Retinal pigment epithelial cell (primary cell): ENCODE results near the gene KLHL7.
A peak's percentile ranks its signal among the peaks of the same experiment; 100 is the strongest.

ENCODE experiments used
- DNase-seq: peaks from one replicate; pipeline ENCODE4 v3.0.0-alpha.2; 2010; ENCODE audit warnings: low read depth
- H3K4me3 ChIP-seq: 2 replicates; pipeline ENCODE4 v1.5.1; 2011; ENCODE audit warnings: mild to moderate bottlenecking, low read length, control low read depth, moderate library complexity
- TF ChIP-seq, protein P1 (sequence below): conservative IDR thresholded peaks from 2 replicates; pipeline ENCODE4 v1.5.1; 2011; ENCODE audit warnings: low read depth, low read length, control low read depth, inconsistent platforms

Gene KLHL7

DNA sequence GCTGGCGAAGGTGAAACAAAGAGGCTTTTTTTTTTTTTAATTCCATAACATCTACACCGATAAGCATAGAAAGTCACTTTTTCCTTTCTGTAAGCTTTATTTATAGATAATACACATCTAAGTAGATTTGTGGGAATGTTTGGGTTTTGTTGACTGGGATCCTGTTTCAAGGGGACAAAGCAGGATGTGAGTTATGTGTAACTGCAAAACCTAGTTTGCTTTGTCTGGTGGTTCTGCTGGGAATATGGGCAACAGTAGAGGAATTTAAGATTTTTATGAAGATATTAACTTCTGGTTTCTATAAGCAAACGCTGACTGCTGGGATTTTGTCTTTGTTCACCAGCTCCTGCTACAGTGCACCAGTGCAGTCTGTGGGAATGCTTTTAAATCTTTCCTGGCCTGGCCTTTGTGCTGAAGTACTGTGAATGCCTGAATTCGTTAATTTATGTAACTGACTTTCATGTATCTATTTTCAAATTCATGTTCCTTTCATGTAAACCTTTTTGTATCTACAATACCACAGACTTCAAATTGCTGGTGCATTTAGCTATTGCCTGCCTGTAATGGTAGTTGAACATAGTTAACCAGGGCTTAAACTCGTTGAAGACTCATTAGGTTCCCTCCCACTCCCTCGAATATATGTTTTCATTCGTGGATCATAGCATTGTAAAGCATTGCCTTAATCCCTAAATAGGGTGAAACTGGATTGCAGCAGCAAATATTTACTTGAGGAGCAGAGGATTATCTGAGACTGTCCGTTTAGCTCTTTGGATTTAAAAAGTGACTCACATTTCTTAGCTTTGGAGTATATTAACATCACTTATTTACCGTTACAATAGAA is 1.5 kb downstream of the KLHL7 start:
- peak; percentile 49 for DNase-seq
- TF ChIP-seq, protein P1, sequence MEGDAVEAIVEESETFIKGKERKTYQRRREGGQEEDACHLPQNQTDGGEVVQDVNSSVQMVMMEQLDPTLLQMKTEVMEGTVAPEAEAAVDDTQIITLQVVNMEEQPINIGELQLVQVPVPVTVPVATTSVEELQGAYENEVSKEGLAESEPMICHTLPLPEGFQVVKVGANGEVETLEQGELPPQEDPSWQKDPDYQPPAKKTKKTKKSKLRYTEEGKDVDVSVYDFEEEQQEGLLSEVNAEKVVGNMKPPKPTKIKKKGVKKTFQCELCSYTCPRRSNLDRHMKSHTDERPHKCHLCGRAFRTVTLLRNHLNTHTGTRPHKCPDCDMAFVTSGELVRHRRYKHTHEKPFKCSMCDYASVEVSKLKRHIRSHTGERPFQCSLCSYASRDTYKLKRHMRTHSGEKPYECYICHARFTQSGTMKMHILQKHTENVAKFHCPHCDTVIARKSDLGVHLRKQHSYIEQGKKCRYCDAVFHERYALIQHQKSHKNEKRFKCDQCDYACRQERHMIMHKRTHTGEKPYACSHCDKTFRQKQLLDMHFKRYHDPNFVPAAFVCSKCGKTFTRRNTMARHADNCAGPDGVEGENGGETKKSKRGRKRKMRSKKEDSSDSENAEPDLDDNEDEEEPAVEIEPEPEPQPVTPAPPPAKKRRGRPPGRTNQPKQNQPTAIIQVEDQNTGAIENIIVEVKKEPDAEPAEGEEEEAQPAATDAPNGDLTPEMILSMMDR: no peak

DNA sequence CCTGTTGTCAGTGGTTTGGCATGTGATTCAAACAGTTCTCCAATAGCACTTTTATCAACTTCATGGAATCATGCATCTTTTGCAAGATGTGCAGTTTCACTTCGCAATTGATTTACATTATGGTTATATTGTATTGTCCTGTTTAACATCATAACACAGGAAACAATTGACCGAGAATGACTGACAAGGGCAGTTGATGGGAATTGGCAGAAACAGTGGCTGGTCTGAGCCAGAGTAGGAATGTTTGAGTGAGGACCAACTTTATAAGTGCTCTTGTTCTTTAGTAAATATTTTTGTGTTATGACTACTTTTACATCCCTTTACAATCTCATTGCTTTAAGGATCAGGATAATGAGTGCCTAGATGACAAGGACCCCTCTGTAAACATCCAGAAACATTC is 2.2 kb downstream of the KLHL7 start:
- H3K4me3 ChIP-seq: peak overlapping the region; percentile 89
- TF ChIP-seq, protein P1: no peak
- DNase-seq: no peak

More for the DNA sequence above, 1.5 kb downstream of the KLHL7 start:
- peak overlapping the region; percentile 89 for H3K4me3 ChIP-seq

DNA sequence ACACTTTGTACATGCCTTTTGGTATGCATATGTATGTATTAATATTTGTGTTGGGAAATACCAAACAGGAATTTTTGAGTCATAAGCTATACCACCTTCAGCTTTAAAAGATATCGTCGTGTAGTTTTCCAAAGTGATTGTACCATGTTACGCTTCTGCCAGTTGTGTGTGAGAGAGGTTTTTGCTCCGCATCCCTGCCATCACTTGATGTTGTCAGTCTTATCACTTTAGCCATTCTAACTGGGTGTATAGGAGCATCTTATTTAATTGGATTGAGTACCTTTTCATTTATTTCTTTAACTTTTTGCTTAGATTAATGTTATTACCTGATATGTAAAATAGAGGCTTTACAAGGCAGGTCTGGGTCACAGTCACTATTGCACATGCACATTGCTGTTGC is 3.4 kb downstream of the KLHL7 start:
- no peak overlapping the region for H3K4me3 ChIP-seq
- TF ChIP-seq, protein P1: no peak
- DNase-seq: no peak

DNA sequence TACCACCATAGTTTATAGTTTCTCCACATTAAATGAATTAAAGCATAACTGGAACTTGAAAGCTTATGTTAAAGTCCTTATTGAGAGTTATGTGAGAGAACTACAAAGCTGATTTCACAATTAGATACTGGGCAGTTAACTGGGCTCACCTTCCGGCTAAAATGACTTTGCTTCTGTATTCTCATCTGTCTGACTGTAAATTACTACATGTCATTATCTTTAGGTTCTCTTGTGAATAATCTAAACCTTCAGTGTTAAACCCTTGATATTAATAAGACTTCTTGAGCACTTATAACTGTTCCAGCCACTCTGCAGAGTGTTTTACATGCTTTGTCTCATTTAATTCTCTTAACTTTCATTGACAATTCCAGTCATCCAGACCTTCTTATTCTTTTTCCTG is 3.9 kb downstream of the KLHL7 start:
- TF ChIP-seq, protein P1: no peak
- no peak for DNase-seq
- no peak overlapping the region for H3K4me3 ChIP-seq

DNA sequence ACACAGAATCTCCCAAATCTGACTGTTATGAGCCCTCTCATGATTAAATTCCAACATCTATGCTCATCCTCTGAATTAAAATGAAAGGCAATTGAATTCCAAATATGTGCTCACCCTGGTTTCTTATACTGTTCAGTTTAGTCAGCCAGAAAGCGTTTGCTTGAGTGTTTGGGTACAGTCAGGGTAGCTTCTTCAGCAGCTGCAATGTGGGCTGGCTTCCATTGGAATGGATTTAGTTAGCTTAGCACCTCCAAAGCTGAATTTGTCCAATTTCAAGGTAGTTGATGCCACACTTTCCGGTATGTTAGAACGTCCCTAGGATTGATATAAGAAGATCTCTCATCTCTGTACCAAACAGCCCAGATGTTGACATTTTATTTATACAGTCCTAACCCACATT is 9.3 kb downstream of the KLHL7 start:
- TF ChIP-seq, protein P1: no peak
- no peak for DNase-seq
- H3K4me3 ChIP-seq: no peak overlapping the region

DNA sequence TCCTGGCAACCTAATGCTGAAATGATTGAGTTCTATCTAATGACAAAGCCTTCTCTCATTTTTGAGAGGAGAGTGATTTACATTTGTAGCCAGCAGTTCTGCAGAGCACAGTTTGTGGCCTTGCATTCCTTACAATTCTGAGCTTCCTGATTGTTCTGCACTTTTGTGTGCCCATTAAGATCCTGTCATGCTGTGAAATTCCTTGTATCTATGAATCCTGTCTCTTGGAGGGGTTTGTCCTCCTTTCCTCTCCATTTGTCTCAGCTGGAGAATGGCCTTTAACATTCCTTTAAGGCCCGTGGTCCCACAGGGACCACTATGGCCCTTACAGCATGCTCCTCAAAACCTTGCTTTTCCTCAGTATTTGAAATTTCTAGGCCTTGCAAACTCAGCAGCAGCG is 10.4 kb downstream of the KLHL7 start:
- H3K4me3 ChIP-seq: no peak overlapping the region
- DNase-seq: no peak
- TF ChIP-seq, protein P1: no peak

DNA sequence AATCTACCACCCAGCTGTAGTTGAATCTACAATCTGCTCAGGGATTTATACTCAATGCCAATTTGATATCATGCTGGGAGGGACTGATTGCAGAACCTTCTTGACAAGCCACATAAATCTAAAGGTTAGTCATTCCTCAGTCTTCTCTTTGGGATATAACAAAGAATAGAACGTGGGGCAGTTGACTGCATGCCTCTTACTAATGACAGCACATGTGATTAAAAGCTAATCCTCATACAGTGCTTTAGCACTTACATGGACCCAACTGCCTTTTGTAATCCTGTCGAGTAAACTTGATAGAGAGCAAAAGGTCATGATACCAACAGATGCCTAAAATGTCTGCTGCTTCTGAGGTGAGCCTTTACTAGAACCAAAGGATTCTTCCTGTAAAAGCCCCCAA is 12.3 kb downstream of the KLHL7 start:
- TF ChIP-seq, protein P1: no peak

More for the DNA sequence above, 12.3 kb downstream of the KLHL7 start:
- H3K4me3 ChIP-seq: no peak overlapping the region
- DNase-seq: peak; percentile 71
